Fibroblast of skin of back (primary cell): ENCODE results near the gene NEUROD4. TPM values are rescaled to one million over a fixed set of nuclear protein-coding genes. Genes with fewer than 3 reads are reported as not detected.
"Not testable (repeated sequence)": the region's sequence is repeated elsewhere in the genome, so short reads cannot be mapped to it uniquely, and the experiment has no call there.

ENCODE experiments used
- DNase-seq: peaks from one replicate; pipeline ENCODE4 v3.0.0-alpha.2; 2013
- polyA plus RNA-seq, 2 experiments: library from polyadenylated mRNA; unstranded; fragments of 120-200 nt; gene quantifications; one replicate each; pipeline ENCODE4 v1.2.1, GENCODE V29; 2013; ENCODE audit not compliant: insufficient read length in 2 of 2

Gene NEUROD4
- not detected for polyA plus RNA-seq (2013, experiment 1 of 2; ENCODE audit: insufficient read length)
- not detected for polyA plus RNA-seq (2013, experiment 2 of 2; ENCODE audit: insufficient read length)

GRCh38 chr12:55019784-55020183, at the start of gene NEUROD4:
TSS of gene NEUROD4 (plus strand) at chr12:55019974. CDS start at chr12:55026440, 6,466 bp downstream.
- DNase-seq: peak; percentile 64

- DNase-seq: no peak
Observed at GRCh38 chr12:54970741-54971140, 49.0 kb upstream of the NEUROD4 start.

GRCh38 chr12:54973556-54973955, 46.2 kb upstream of the NEUROD4 start:
- DNase-seq: no peak

- DNase-seq: no peak
Observed at GRCh38 chr12:54974279-54974678, 45.5 kb upstream of the NEUROD4 start.

GRCh38 chr12:54975272-54975671, 44.5 kb upstream of the NEUROD4 start:
- no peak for DNase-seq

- no peak for DNase-seq
Observed at GRCh38 chr12:54975875-54976274, 43.9 kb upstream of the NEUROD4 start.

- peak; percentile 73 for DNase-seq
Observed at GRCh38 chr12:54977155-54977554, 42.6 kb upstream of the NEUROD4 start.

GRCh38 chr12:54977857-54978256, 41.9 kb upstream of the NEUROD4 start:
- no peak for DNase-seq

GRCh38 chr12:54980341-54980740, 39.4 kb upstream of the NEUROD4 start:
- no peak for DNase-seq

GRCh38 chr12:54981796-54982195, 38.0 kb upstream of the NEUROD4 start:
- DNase-seq: no peak

- DNase-seq: no peak
Observed at GRCh38 chr12:54983536-54984101, 36.2 kb upstream of the NEUROD4 start.

GRCh38 chr12:54984658-54985376, 35.0 kb upstream of the NEUROD4 start, which contains the start of gene TESPA1:
TSS of gene TESPA1 (minus strand) at chr12:54984762. CDS start at chr12:54974562, 10,200 bp downstream.
- no peak for DNase-seq

GRCh38 chr12:54986773-54987172, 33.0 kb upstream of the NEUROD4 start:
- DNase-seq: not testable (repeated sequence)

- DNase-seq: no peak
Observed at GRCh38 chr12:54987611-54988231, 32.1 kb upstream of the NEUROD4 start.

GRCh38 chr12:54988402-54989054, 31.2 kb upstream of the NEUROD4 start:
- peak; percentile 16 for DNase-seq

GRCh38 chr12:54989829-54990228, 29.9 kb upstream of the NEUROD4 start:
- no peak for DNase-seq

GRCh38 chr12:54991161-54991990, 28.4 kb upstream of the NEUROD4 start:
- no peak for DNase-seq

GRCh38 chr12:54991991-54992375, 27.8 kb upstream of the NEUROD4 start:
- no peak for DNase-seq

- peak; percentile 57 for DNase-seq
Observed at GRCh38 chr12:54993181-54993835, 26.5 kb upstream of the NEUROD4 start.

GRCh38 chr12:54996205-54996604, 23.6 kb upstream of the NEUROD4 start:
- DNase-seq: no peak

- DNase-seq: no peak
Observed at GRCh38 chr12:54997929-54998522, 21.7 kb upstream of the NEUROD4 start.
